ENCODE measurements around the gene BRIX1. TPM values are rescaled to one million over a fixed set of nuclear protein-coding genes. Genes with fewer than 3 reads are reported as not detected.

The BRIX1 gene
- total and polyA plus RNA-seq, 2 of the 4 experiments (the other 2 are of a cell fraction): 15.1 to 26.1 TPM

DNA sequence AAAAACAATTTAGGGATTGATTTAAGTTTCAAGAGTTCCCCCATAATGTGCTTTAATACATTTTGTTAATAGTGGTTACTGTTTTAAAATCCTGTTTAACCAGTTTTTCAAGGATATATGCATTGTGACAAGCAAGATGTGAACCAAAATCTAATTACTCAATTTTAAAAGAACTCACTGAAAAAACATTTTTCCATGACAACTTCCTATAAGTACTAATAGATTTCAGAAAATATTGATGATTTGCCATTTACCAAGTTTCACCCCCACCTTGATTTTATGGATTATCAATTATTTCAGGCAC, 8.9 kb downstream of the BRIX1 start:
- no peak for ATAC-seq (ENCODE audit: low read depth)

More for the DNA sequence above, 8.9 kb downstream of the BRIX1 start:
- H3K9me1 ChIP-seq (ENCODE audit: insufficient read depth, low read length): no peaks in the 10 kb centered on the region
- H3K4me2 ChIP-seq (ENCODE audit: low read depth, low read length): no peak overlapping the region
- no peak overlapping the region for H4K91ac ChIP-seq (ENCODE audit: insufficient read depth, low read depth, low read length)
- H2AK9ac ChIP-seq (replicated peaks; ENCODE audit: low read depth, low read length, poor library complexity): no peak overlapping the region
- no peak overlapping the region for H2AFZ ChIP-seq (replicated peaks; ENCODE audit: low read length, poor library complexity)
- no peak overlapping the region; a peak in 1 of 4 replicates for H4K8ac ChIP-seq (ENCODE audit: low read depth in 2 of 2, low read length in 2 of 2)
- H3K36me3 ChIP-seq (ENCODE audit: control insufficient read depth, insufficient read depth, low read length): peaks cover 16% of the 10 kb centered on the region
- H3K4me3 ChIP-seq (ENCODE audit: insufficient read depth, low read depth, low read length): no peak overlapping the region
- peaks cover 6 to 32% of the 10 kb centered on the region in 2 experiments; a peak in 3 of 4 replicates for H3K79me1 ChIP-seq (ENCODE audit: low read depth in 1 of 2, low read length in 2 of 2)
- no peak overlapping the region for H2AK5ac ChIP-seq (ENCODE audit: low read depth, low read length)
- CTCF ChIA-PET: interaction anchor here (1.2 kb wide), 1 partner anchor 27 kb away, joined by 3 read pairs; no protein-coding TSS in a partner anchor
- no peak overlapping the region for H2BK20ac ChIP-seq (ENCODE audit: low read depth, low read length)
- no peak overlapping the region for H3K14ac ChIP-seq (replicated peaks; ENCODE audit: low read depth, low read length)
- H4K5ac ChIP-seq (ENCODE audit: low read depth, low read length): no peak overlapping the region
- in situ Hi-C loops (cut with MboI; ENCODE audit: low sequenced_read_pairs): no loop called here
- no peak overlapping the region for H3K4ac ChIP-seq (ENCODE audit: low read depth, low read length)
- H2BK5ac ChIP-seq (ENCODE audit: low read depth, low read length, poor library complexity, severe bottlenecking): peak overlapping the region; percentile 95
- no peak overlapping the region for H3K56ac ChIP-seq (ENCODE audit: extremely low read depth, insufficient read depth, low read length)
- POLR2A ChIA-PET (ENCODE audit: unreplicated experiment): no interaction called here
- no peak overlapping the region for H3K23ac ChIP-seq (ENCODE audit: low read depth, low read length)
- peaks cover 5% of the 10 kb centered on the region for H3K4me1 ChIP-seq (ENCODE audit: control insufficient read depth, insufficient read depth, low read length)
- TF ChIP-seq CEBPB (IDR thresholded peaks at IDR 0.05; ENCODE audit: low read depth, low read length) (no peak), MAFK (IDR thresholded peaks at IDR 0.05; ENCODE audit: low read depth, low read length) (no peak), RAD21 (IDR thresholded peaks at IDR 0.05; ENCODE audit: low read length) (no peak), NFE2L2 (IDR thresholded peaks at IDR 0.05; ENCODE audit: low read depth, low read length) (no peak), RFX5 (IDR thresholded peaks at IDR 0.05; ENCODE audit: low read depth, low read length) (no peak), CHD1 (IDR thresholded peaks at IDR 0.05; ENCODE audit: low read depth, low read length) (no peak), FOS (IDR thresholded peaks at IDR 0.05; ENCODE audit: low read depth, low read length) (no peak), MXI1 (IDR thresholded peaks at IDR 0.05; ENCODE audit: borderline replicate concordance, low read depth, low read length) (no peak), MAZ (IDR thresholded peaks at IDR 0.05; ENCODE audit: borderline replicate concordance, low read depth, low read length) (no peak), BHLHE40 (IDR thresholded peaks at IDR 0.05; ENCODE audit: low read depth, low read length) (no peak), SMC3 (IDR thresholded peaks at IDR 0.05; ENCODE audit: low read depth, low read length) (no peak), RCOR1 (IDR thresholded peaks at IDR 0.05; ENCODE audit: insufficient replicate concordance, low read length) (no peak)
- TF ChIP-seq, protein P1, sequence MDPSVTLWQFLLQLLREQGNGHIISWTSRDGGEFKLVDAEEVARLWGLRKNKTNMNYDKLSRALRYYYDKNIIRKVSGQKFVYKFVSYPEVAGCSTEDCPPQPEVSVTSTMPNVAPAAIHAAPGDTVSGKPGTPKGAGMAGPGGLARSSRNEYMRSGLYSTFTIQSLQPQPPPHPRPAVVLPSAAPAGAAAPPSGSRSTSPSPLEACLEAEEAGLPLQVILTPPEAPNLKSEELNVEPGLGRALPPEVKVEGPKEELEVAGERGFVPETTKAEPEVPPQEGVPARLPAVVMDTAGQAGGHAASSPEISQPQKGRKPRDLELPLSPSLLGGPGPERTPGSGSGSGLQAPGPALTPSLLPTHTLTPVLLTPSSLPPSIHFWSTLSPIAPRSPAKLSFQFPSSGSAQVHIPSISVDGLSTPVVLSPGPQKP (IDR thresholded peaks at IDR 0.05; ENCODE audit: borderline replicate concordance, low read depth, low read length): no peak
- TF ChIP-seq, protein P2, sequence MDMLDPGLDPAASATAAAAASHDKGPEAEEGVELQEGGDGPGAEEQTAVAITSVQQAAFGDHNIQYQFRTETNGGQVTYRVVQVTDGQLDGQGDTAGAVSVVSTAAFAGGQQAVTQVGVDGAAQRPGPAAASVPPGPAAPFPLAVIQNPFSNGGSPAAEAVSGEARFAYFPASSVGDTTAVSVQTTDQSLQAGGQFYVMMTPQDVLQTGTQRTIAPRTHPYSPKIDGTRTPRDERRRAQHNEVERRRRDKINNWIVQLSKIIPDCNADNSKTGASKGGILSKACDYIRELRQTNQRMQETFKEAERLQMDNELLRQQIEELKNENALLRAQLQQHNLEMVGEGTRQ (IDR thresholded peaks at IDR 0.05; ENCODE audit: low read depth, low read length): no peak
- no TSS peak for BruUV-seq (replicated peaks)
- H3K9me3 ChIP-seq (ENCODE audit: control insufficient read depth, insufficient read depth, low read length): no peaks in the 10 kb centered on the region
- no peak overlapping the region for H3K18ac ChIP-seq (ENCODE audit: low read depth, low read length)
- H3K27me3 ChIP-seq (ENCODE audit: control insufficient read depth, insufficient read depth, low read length): no peaks in the 10 kb centered on the region
- DNase-seq: no peak
- no peak overlapping the region for H2BK15ac ChIP-seq (ENCODE audit: low read depth, low read length)
- dilution Hi-C loops (cut with HindIII; ENCODE audit: low sequenced_read_pairs, unreplicated experiment): no loop called here
- no peak overlapping the region for H3K27ac ChIP-seq (ENCODE audit: insufficient read depth, low read length)
- H3K9ac ChIP-seq (ENCODE audit: low read depth, low read length): no peak overlapping the region
- H4K20me1 ChIP-seq (ENCODE audit: insufficient read depth, low read length): no peaks in the 10 kb centered on the region
- no peak overlapping the region for H2BK120ac ChIP-seq (ENCODE audit: low read depth, low read length)
- intact Hi-C loops (cut with micrococcal nuclease): no loop called here
